HG03135 (cell line): ENCODE measurements around the gene LMO7.

Source experiments
- ATAC-seq: cut with Tn5 transposase; IDR thresholded peaks from one replicate; pipeline ENCODE4 v1.9.1; 2021; ENCODE audit warnings: mild to moderate bottlenecking, moderate library complexity; ENCODE audit not compliant: unreplicated experiment

LMO7 gene

GRCh38 chr13:75831389-75831788 lies 195.3 kb downstream of the LMO7 start:
- ATAC-seq: no peak

- ATAC-seq: no peak
These were observed 196.7 kb downstream of the LMO7 start for GRCh38 chr13:75832812-75833211.

- ATAC-seq: no peak
These were observed 200.3 kb downstream of the LMO7 start for GRCh38 chr13:75836441-75836840.

DNA sequence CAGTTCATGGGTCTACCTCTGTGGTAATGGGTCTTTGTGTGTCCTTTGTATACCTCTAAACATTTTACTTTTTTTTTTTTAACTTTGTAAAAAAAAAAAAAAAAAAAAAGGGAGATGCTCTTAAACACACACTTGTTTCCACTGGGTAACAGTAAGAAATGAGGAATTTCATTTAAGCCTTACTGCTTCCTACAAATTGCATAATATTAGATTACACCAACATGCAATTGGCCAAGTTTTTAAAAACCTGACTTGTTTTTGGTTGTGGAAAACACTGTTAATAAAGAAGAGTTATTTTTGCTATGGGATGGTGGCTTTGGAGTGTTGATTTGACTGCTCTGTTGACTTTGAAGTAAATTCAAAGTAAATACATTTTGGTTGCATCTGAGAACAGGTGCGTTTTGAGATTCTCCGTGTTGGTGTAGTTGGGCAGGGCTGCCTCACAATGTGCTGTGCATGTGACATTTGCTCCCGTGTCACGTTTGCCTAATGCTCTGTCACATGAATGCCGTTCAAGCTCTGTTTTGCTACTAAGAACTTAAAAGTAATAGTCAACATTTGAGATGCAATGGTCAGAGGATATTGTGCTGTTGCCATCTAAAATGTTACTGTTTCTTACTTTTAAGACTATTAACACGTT lies 202.4 kb downstream of the LMO7 start:
- ATAC-seq: no peak

DNA sequence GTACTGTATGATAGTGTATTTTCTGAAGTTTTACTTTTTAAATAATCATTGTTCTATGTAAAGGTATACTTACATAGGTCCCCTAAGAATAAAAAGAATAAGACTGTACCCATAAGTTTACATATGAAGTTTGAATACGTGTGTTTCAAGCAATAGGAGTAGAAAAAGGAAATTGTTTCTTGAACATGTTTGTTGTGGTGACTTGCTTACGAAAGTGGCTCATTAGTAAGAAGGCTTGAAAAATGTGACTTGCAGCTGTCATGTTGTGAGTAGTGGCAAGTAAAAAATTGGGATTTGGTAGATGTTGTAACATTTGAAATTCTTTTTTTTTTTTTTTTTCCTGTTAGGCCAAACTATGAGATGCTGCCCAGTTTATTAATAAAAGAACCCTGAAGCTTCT lies 203.3 kb downstream of the LMO7 start:
- ATAC-seq: no peak

DNA sequence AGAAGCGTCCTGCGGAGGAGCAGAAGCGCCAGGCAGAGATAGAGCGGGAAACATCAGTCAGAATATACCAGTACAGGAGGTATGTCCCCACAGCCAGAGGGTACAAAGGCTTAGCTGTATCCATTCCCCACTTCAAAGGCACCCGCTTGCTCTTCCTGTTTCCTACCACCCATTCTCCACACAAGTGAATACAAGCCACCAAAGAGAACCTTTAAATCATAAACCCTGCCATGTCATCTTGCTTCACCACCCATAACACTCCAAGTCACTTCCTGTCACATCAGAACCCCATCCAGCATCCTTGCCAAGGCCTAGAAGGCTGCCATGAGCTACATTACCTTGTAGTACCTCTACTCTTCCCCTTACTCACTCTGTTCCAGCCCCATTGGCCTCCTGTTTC lies 205.8 kb downstream of the LMO7 start:
- no peak for ATAC-seq

DNA sequence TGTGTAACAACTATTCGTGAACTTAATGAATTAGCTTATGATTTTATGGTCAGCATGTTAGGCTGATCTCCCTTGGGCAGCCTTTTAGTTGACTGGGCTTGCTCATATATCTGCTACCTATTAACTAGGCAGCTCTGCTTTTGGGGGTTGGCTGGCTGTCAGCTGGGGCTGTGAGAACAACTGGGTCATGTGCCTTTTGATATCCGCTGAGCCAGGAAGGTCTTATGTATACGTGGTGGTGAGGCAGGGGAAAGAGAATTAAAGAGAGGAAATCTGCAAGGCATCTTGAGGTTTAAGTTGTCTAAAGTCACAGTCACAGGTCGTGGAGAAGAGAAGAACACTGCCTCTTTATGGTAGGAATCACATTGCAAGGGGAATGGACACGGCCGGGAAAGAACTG lies 206.9 kb downstream of the LMO7 start:
- no peak for ATAC-seq

DNA sequence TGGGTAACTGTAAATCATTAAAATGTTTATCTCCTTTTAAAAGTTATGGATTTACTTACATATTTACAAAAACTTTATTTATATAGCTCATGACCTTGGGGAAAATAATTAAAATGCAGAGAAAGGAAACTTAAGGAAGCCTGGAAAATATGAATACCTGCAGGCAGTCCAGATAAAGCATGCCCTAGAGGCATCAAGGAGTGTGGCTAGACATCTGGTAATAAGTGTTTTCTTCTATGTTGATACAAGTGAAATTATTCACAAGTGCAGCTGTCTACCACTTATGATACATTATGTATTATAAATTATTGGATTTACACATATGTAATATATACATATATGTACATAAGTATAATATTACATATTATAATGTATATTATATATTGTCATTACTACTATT lies 207.9 kb downstream of the LMO7 start:
- no peak for ATAC-seq

GRCh38 chr13:75847588-75847987 lies 211.5 kb downstream of the LMO7 start:
- no peak for ATAC-seq

DNA sequence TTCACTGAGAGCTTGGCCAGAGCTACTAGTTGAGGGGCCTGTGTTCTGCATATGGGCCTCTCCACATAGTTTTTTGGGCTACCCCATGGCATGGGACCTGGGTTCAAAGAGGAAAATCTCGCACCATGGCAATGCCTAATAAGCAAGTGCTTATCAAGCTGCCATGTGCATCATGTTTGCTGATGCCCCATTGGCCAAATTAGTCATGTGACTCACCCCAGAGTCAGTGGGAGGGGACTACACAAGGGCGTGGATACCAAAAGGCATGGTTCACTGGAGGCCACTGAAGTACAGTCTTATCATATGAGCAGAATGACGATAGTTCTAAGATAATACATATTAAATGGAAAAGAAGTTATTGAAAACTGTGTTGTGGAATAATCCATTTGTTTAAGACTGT lies 214.8 kb downstream of the LMO7 start:
- no peak for ATAC-seq

GRCh38 chr13:75855216-75855615 lies 219.1 kb downstream of the LMO7 start:
- ATAC-seq: no peak

- ATAC-seq: no peak
These were observed 219.7 kb downstream of the LMO7 start for GRCh38 chr13:75855847-75856246.

DNA sequence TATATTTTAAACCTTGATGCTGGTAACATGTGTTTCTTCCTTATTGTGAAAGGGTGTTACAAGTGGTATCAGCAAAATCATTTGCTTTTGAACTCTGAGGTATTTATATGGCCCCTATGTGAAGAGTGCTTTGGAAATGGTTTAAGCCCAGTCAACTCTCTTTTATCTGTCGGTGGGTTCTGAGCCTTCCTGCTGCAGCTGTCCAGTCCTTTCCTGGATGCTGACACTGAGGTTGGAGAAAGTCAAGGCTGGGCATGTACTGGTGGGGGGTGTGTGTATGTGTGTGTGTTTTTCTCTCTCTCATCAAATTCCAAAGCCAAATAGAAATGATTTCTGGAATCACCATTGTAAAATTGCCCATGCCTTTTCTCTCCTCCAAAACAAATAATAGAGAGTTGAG lies 221.2 kb downstream of the LMO7 start:
- no peak for ATAC-seq

- no peak for ATAC-seq
These were observed 224.8 kb downstream of the LMO7 start for GRCh38 chr13:75860935-75861334.

- ATAC-seq: no peak
These were observed 225.7 kb downstream of the LMO7 start for GRCh38 chr13:75861786-75862185.

- ATAC-seq: no peak
These were observed 228.6 kb downstream of the LMO7 start for GRCh38 chr13:75864718-75865117.

DNA sequence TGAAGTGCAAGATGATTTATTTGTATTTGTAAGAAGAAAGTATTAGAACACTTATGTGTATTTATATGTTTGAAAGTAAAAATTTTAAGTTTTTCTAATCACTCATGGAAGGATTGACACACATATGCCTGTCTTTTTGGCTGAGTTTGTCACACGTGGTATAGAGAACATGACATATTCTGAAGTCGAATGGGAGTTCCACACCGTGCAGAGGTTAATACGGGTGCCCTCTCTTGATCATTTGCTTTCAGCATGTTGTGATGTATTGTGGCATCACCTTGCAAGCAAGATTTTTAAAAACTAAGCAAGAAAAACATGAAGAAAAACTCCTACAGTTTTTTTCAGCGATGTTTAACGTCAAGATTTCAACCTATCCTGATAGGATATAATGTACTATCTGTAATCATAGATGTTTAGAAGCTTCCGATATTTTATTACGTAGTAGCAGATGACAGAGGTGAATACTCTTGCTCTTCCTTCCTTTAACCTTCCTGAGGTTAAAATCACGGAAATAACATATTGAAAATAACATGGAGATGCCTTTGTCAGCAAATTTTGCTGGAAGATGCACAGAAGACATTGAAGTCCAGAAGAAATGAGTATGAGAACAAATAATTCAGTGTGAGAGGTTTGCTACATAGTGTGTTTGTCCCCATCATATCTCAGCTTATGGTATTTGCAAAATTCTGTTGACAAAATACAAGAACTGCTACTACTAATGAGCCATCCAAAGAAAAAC lies 231.4 kb downstream of the LMO7 start:
- ATAC-seq: no peak

DNA sequence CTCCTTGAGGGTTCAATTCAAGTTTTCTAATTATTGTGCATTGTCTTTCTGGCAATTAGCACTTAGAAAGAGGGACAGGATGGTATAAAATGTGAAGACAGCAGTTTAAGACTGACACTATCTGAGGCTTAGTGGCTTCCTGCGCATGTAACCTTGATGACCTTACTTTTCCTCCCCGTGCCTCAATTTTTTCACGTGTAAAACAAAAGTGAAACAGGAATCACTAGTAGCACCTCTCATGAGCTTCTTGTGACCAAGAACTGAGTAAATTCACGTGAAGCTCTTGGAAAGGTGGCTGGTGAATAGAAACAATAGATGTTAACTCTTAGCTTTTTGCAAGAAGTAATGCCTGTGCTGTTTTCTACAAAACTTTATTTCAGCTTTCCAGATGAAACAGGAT lies 233.9 kb downstream of the LMO7 start:
- ATAC-seq: no peak

- no peak for ATAC-seq
These were observed 234.3 kb downstream of the LMO7 start for GRCh38 chr13:75870397-75870903.

DNA sequence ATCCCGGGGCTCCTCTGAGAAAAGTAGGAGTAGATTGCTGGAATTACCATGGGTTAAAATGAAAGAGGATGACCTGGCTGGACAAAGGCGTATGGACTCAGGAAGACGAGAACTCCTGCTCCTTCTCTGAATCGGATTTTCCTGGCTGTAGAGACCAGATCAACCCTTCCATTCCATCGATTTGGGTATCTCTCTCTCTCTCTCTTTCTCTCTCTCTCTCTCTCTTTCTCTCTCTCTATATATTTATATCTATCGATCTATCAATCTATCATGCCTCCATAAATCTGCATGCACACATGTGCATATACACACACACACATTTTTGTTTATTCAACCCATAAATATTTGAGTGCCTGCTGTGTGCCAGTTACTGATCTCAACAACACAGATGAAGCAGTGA lies 234.9 kb downstream of the LMO7 start:
- no peak for ATAC-seq

GRCh38 chr13:75872980-75873379 lies 236.8 kb downstream of the LMO7 start:
- ATAC-seq: no peak

DNA sequence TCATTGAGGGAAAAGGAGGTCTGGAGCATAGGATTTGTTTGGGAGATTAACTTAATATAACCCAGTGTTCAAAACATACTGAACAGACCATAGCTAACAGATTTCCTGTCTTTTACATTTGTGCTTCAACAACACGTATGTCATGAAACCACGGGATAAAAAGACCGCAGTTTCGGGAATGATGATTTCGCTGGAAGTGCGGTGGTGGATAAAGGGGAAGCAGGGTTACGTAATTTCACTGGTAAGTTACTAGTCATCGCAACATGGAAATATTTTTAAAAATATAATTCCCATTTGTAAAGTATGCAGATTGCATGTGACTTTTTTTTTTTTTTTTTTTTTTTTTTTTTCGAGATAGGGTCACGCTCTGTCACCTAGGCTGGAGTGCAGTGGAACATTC lies 237.4 kb downstream of the LMO7 start:
- ATAC-seq: no peak

DNA sequence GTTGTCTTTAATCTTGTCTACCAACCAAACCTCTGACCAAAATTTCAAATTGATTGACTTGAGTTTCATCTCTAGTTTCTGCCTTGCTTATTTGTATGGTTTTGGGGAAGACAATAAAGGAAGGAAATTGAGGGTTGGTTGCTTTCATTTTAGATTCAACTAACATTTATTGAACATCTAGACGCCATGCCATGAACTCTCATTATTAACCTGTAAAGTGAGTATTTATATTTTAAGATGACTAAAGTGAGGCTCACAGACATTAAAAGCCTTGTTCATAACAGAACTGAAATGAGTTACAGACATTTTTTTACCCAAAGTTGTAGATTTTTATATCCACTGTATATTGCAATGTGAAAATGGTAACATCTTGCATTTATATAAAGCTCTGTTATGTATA lies 239.3 kb downstream of the LMO7 start:
- no peak for ATAC-seq
